SK-N-MC (cell line): ENCODE measurements around the gene RTCB.
"Not testable (repeated sequence)": the region's sequence is repeated elsewhere in the genome, so short reads cannot be mapped to it uniquely, and the experiment has no call there.

ENCODE experiments used
- DNase-seq: peaks from one replicate; pipeline ENCODE4 v3.0.0-alpha.2; 2011; ENCODE audit warnings: low read depth, low spot score
- H3K27ac ChIP-seq: fragments of 200-600 bp; sonication (generic); 2 replicates; pipeline ENCODE4 v1.5.1; 2016; ENCODE audit warnings: mixed run types
- H3K36me3 ChIP-seq: fragments of 200-600 bp; sonication (generic); 2 replicates; pipeline ENCODE4 v1.6.1; 2017; ENCODE audit warnings: antibody characterized with exemption, low read length, mixed read lengths; ENCODE audit not compliant: insufficient read depth
- H3K4me3 ChIP-seq: fragments of 200-600 bp; sonication (generic); 2 replicates; pipeline ENCODE4 v1.5.1; 2016
- H3K9ac ChIP-seq: fragments of 200-600 bp; sonication (generic); 2 replicates; pipeline ENCODE4 v1.8.0; 2017; ENCODE audit warnings: mixed run types, mixed read lengths; ENCODE audit not compliant: insufficient read length
- H3K9me3 ChIP-seq: fragments of 200-600 bp; sonication (generic); 2 replicates; pipeline ENCODE4 v1.6.1; 2017; ENCODE audit warnings: low read depth, mild to moderate bottlenecking, antibody characterized with exemption, low read length, moderate library complexity, mixed read lengths
- EZH2 ChIP-seq: fragments of 200-600 bp; sonication (generic); IDR thresholded peaks from one replicate; pipeline ENCODE4 v1.6.1; 2017; ENCODE audit warnings: antibody characterized with exemption
- FOXP2 ChIP-seq: optimal IDR thresholded peaks from 2 replicates; pipeline ENCODE3; 2011; ENCODE audit warnings: mild to moderate bottlenecking, moderate library complexity; ENCODE audit not compliant: insufficient read depth; ENCODE audit errors: extremely low read length, control extremely low read depth
- POLR2AphosphoS5 ChIP-seq: IDR thresholded peaks from 2 replicates; pipeline ENCODE4 v1.6.1; 2012; ENCODE audit warnings: mild to moderate bottlenecking, low read depth, low read length, borderline replicate concordance

Gene RTCB

GRCh38 chr22:32353292-32353691 lies 58.8 kb downstream of the RTCB start:
- no peak overlapping the region for H3K9ac ChIP-seq
- no peaks in the 10 kb centered on the region for H3K9me3 ChIP-seq
- H3K4me3 ChIP-seq: no peak overlapping the region
- H3K36me3 ChIP-seq: no peaks in the 10 kb centered on the region
- DNase-seq: no peak
- H3K27ac ChIP-seq: no peak overlapping the region
- TF ChIP-seq POLR2AphosphoS5 (no peak), EZH2 (no peak), FOXP2 (no peak)

GRCh38 chr22:32352681-32353080 lies 59.4 kb downstream of the RTCB start:
- no peak overlapping the region for H3K9ac ChIP-seq
- DNase-seq: no peak
- H3K36me3 ChIP-seq: no peaks in the 10 kb centered on the region
- TF ChIP-seq POLR2AphosphoS5: no peak
- TF ChIP-seq FOXP2: no peak
- TF ChIP-seq EZH2: no peak
- no peak overlapping the region for H3K4me3 ChIP-seq
- H3K9me3 ChIP-seq: no peaks in the 10 kb centered on the region
- H3K27ac ChIP-seq: no peak overlapping the region

- not testable (repeated sequence) for H3K4me3 ChIP-seq, H3K36me3 ChIP-seq, H3K9ac ChIP-seq, H3K27ac ChIP-seq, DNase-seq, H3K9me3 ChIP-seq
Observed at GRCh38 chr22:32351875-32352274, 60.2 kb downstream of the RTCB start.

- Histone ChIP-seq H3K9ac (no peak overlapping the region), H3K4me3 (no peak overlapping the region), H3K27ac (no peak overlapping the region), H3K9me3 (no peaks in the 10 kb centered on the region), H3K36me3 (no peaks in the 10 kb centered on the region)
- DNase-seq: no peak
- TF ChIP-seq FOXP2: no peak
- no peak for TF ChIP-seq POLR2AphosphoS5
- TF ChIP-seq EZH2: no peak
Observed at GRCh38 chr22:32348031-32348611, 63.9 kb downstream of the RTCB start.

GRCh38 chr22:32343941-32344340 lies 68.1 kb downstream of the RTCB start:
- no peaks in the 10 kb centered on the region for H3K36me3 ChIP-seq
- no peak overlapping the region for H3K27ac ChIP-seq
- no peaks in the 10 kb centered on the region for H3K9me3 ChIP-seq
- no peak overlapping the region for H3K9ac ChIP-seq
- TF ChIP-seq POLR2AphosphoS5: no peak
- no peak for TF ChIP-seq EZH2
- TF ChIP-seq FOXP2: no peak
- DNase-seq: no peak
- no peak overlapping the region for H3K4me3 ChIP-seq

- Histone ChIP-seq H3K36me3 (no peaks in the 10 kb centered on the region), H3K27ac (no peak overlapping the region), H3K9ac (no peak overlapping the region), H3K4me3 (no peak overlapping the region), H3K9me3 (no peaks in the 10 kb centered on the region)
- TF ChIP-seq FOXP2 (no peak), POLR2AphosphoS5 (no peak), EZH2 (no peak)
- no peak for DNase-seq
Observed at GRCh38 chr22:32342977-32343376, 69.1 kb downstream of the RTCB start.

GRCh38 chr22:32341122-32341740 lies 70.8 kb downstream of the RTCB start:
- no peak for TF ChIP-seq FOXP2
- TF ChIP-seq EZH2: no peak
- no peak for TF ChIP-seq POLR2AphosphoS5
- no peak overlapping the region for H3K27ac ChIP-seq
- H3K9ac ChIP-seq: no peak overlapping the region
- no peak for DNase-seq
- no peaks in the 10 kb centered on the region for H3K36me3 ChIP-seq
- H3K4me3 ChIP-seq: no peak overlapping the region
- no peaks in the 10 kb centered on the region for H3K9me3 ChIP-seq

- TF ChIP-seq FOXP2 (no peak), EZH2 (no peak)
- H3K27ac ChIP-seq: no peak overlapping the region
Observed at GRCh38 chr22:32340411-32340810, 71.6 kb downstream of the RTCB start.

More at GRCh38 chr22:32340411-32340810, 71.6 kb downstream of the RTCB start:
- no peak overlapping the region for H3K9ac ChIP-seq
- H3K9me3 ChIP-seq: no peaks in the 10 kb centered on the region
- no peak for DNase-seq
- H3K4me3 ChIP-seq: no peak overlapping the region
- H3K36me3 ChIP-seq: no peaks in the 10 kb centered on the region
